ENCODE data around the gene TRMT2A.
"Not testable (repeated sequence)": the region's sequence is repeated elsewhere in the genome, so short reads cannot be mapped to it uniquely, and the experiment has no call there.

Gene TRMT2A

GRCh38 chr22:20116951-20117632 lies at the start of gene TRMT2A:
Gene TRMT2A (minus strand): TSS chr22:20117226. CDS start chr22:20116906, 320 bp downstream.
- Histone ChIP-seq H3K9ac (ENCODE audit: low read depth, low read length) (peak within 1 kb of the TSS; percentile 100), H3K9me3 (ENCODE audit: insufficient read depth, low read depth, low read length) (no peaks in the 10 kb centered on the region), H3K4me1 (ENCODE audit: insufficient read depth, low read length) (peaks cover 8% of the 10 kb centered on the region; the same call in 1 of the 2 replicates), H3K27me3 (ENCODE audit: insufficient read depth, low read length) (no peaks in the 10 kb centered on the region), H3K36me3 (ENCODE audit: insufficient read depth, low read depth, low read length) (peaks cover 75% of the 10 kb centered on the region), H3K4me3 (ENCODE audit: low read length) (peak within 1 kb of the TSS; percentile 100), H3K27ac (ENCODE audit: low read length) (peak within 1 kb of the TSS; percentile 97)

DNA sequence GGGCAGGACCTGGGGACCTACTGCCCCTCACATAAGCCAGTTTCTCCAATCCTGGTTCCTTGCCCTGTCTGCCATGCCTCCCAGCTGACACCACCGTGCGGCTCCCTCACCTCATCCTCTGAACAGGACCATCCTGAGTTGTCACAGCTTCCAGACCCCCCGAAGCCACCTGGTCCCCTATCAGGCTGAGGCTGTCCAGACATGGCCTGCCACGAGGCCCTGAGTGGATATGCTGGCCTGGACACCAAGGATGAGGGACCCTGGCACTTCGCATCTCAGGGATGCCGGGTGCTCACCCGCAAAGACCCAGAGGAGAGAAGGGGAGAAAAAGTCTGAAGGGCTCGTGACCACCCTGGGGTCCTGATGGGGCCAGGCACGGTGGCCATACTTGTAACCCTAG lies 49.7 kb upstream of the TRMT2A start:
- H3K4me1 ChIP-seq (ENCODE audit: insufficient read depth, low read length), result no peaks in the 10 kb centered on the region
- H3K27ac ChIP-seq (ENCODE audit: low read length), result no peak overlapping the region
- H3K9ac ChIP-seq (ENCODE audit: low read depth, low read length), result no peak overlapping the region
- no peaks in the 10 kb centered on the region for H3K27me3 ChIP-seq (ENCODE audit: insufficient read depth, low read length)
- no peaks in the 10 kb centered on the region for H3K36me3 ChIP-seq (ENCODE audit: insufficient read depth, low read depth, low read length)
- no peak overlapping the region for H3K4me3 ChIP-seq (ENCODE audit: low read length)
- H3K9me3 ChIP-seq (ENCODE audit: insufficient read depth, low read depth, low read length), result no peaks in the 10 kb centered on the region

DNA sequence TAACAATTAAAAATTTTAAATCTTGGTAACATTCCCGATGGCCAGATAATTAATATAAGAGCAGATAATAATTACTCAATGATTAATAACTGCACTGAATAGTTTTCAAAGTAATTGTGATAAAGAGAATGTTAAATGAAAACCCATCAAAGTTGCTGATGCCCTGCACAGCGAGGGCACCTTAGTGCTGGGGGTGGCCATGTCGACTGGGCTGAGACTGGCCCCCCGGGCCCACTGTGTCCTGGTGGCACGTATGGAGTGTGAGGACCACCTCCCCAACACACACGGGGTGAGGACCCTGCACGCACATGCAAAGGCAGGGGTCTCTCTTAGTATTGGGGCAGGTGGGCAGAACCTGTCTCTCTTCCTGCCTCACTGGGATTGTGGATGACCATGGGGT lies 48.9 kb upstream of the TRMT2A start:
- Histone ChIP-seq H3K27me3 (ENCODE audit: insufficient read depth, low read length) (no peaks in the 10 kb centered on the region), H3K36me3 (ENCODE audit: insufficient read depth, low read depth, low read length) (no peaks in the 10 kb centered on the region), H3K9me3 (ENCODE audit: insufficient read depth, low read depth, low read length) (no peaks in the 10 kb centered on the region), H3K27ac (ENCODE audit: low read length) (no peak overlapping the region), H3K4me1 (ENCODE audit: insufficient read depth, low read length) (no peaks in the 10 kb centered on the region), H3K4me3 (ENCODE audit: low read length) (no peak overlapping the region), H3K9ac (ENCODE audit: low read depth, low read length) (no peak overlapping the region)

GRCh38 chr22:20165421-20165820 lies 48.4 kb upstream of the TRMT2A start:
- Histone ChIP-seq H3K9ac (ENCODE audit: low read depth, low read length) (no peak overlapping the region), H3K27me3 (ENCODE audit: insufficient read depth, low read length) (no peaks in the 10 kb centered on the region), H3K9me3 (ENCODE audit: insufficient read depth, low read depth, low read length) (no peaks in the 10 kb centered on the region), H3K27ac (ENCODE audit: low read length) (no peak overlapping the region), H3K36me3 (ENCODE audit: insufficient read depth, low read depth, low read length) (no peaks in the 10 kb centered on the region), H3K4me1 (ENCODE audit: insufficient read depth, low read length) (no peaks in the 10 kb centered on the region), H3K4me3 (ENCODE audit: low read length) (no peak overlapping the region)

DNA sequence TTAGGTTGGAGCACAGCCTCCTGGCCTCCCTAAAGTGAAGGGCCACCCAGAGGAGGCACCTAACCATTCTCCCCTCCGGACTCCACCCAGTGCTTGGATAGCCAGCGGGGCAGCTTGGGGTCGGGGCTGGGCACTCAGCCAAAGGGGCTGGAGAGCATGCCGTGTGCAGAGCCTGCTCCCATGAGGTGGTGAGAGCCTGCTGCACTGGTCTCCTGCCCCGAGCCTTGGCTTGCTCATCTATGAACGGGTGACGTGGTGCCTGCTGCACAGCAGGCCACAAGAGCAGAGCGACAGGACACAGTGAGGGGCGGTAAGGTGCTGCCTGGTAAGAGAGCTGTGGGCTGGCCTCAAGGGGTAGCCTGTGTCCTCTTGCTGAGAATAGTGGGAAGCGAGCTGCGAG lies 47.8 kb upstream of the TRMT2A start:
- no peaks in the 10 kb centered on the region for H3K4me1 ChIP-seq (ENCODE audit: insufficient read depth, low read length)
- no peak overlapping the region for H3K27ac ChIP-seq (ENCODE audit: low read length)
- H3K27me3 ChIP-seq (ENCODE audit: insufficient read depth, low read length), result no peaks in the 10 kb centered on the region
- no peaks in the 10 kb centered on the region for H3K36me3 ChIP-seq (ENCODE audit: insufficient read depth, low read depth, low read length)
- H3K9ac ChIP-seq (ENCODE audit: low read depth, low read length), result no peak overlapping the region
- no peak overlapping the region for H3K4me3 ChIP-seq (ENCODE audit: low read length)
- H3K9me3 ChIP-seq (ENCODE audit: insufficient read depth, low read depth, low read length), result no peaks in the 10 kb centered on the region

DNA sequence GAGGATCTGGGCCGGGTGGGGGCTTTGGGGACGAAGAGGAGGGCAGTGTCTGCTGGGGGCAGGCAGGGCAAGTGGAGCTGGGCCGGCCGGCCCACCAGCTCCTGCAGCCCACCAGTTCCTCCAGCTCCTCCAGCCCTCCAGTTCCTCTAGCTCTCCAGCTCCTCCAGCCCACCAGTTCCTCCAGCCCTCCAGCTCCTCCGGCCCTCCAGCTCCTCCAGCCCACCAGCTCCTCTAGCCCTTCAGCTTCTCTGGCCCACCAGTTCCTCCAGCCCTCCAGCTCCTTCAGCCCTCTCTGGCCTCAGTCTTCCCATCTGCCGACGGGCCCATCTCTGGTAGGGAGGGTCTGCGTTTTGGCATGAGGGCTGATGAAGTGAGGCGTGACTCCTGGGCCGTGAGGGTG lies 43.0 kb upstream of the TRMT2A start:
- Histone ChIP-seq H3K9me3 (ENCODE audit: insufficient read depth, low read depth, low read length) (no peaks in the 10 kb centered on the region), H3K27ac (ENCODE audit: low read length) (no peak overlapping the region), H3K4me1 (ENCODE audit: insufficient read depth, low read length) (peaks cover 3% of the 10 kb centered on the region; the same call in 1 of the 2 replicates), H3K36me3 (ENCODE audit: insufficient read depth, low read depth, low read length) (no peaks in the 10 kb centered on the region), H3K9ac (ENCODE audit: low read depth, low read length) (no peak overlapping the region), H3K4me3 (ENCODE audit: low read length) (no peak overlapping the region), H3K27me3 (ENCODE audit: insufficient read depth, low read length) (no peaks in the 10 kb centered on the region)

DNA sequence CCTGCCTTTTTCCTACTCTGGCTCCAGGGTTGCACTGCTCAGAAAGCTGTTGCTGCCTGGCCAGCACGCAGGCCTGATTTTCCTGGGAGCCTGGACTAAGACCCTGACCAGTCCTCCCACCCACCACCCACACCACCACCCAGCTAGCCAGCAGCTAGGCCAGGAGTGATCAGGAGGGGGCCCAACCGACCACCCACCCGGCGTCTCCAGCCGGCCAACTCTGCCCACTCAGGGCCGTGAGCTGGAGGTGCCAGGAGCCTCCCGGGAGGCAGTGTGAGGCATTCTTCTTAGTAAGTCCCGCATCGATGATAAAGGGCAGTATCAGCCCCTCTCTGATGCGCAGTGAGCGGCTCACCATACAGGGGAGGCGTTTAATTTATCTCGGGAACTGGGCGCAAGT lies 42.5 kb upstream of the TRMT2A start:
- not testable (repeated sequence) for H3K4me3 ChIP-seq (ENCODE audit: low read length); H3K27ac ChIP-seq (ENCODE audit: low read length); H3K36me3 ChIP-seq (ENCODE audit: insufficient read depth, low read depth, low read length); H3K27me3 ChIP-seq (ENCODE audit: insufficient read depth, low read length); H3K9ac ChIP-seq (ENCODE audit: low read depth, low read length); H3K9me3 ChIP-seq (ENCODE audit: insufficient read depth, low read depth, low read length); H3K4me1 ChIP-seq (ENCODE audit: insufficient read depth, low read length)

- H3K9me3 ChIP-seq (ENCODE audit: insufficient read depth, low read depth, low read length), result no peaks in the 10 kb centered on the region
- H3K27me3 ChIP-seq (ENCODE audit: insufficient read depth, low read length), result no peaks in the 10 kb centered on the region
- H3K36me3 ChIP-seq (ENCODE audit: insufficient read depth, low read depth, low read length), result no peaks in the 10 kb centered on the region
- peaks cover 3% of the 10 kb centered on the region; the same call in 1 of the 2 replicates for H3K4me1 ChIP-seq (ENCODE audit: insufficient read depth, low read length)
- no peak overlapping the region for H3K4me3 ChIP-seq (ENCODE audit: low read length)
- H3K9ac ChIP-seq (ENCODE audit: low read depth, low read length), result peak overlapping the region; percentile 45; the same call in 1 of the 2 replicates
- no peak overlapping the region for H3K27ac ChIP-seq (ENCODE audit: low read length)
Measured at GRCh38 chr22:20159076-20159475, 42.0 kb upstream of the TRMT2A start.

DNA sequence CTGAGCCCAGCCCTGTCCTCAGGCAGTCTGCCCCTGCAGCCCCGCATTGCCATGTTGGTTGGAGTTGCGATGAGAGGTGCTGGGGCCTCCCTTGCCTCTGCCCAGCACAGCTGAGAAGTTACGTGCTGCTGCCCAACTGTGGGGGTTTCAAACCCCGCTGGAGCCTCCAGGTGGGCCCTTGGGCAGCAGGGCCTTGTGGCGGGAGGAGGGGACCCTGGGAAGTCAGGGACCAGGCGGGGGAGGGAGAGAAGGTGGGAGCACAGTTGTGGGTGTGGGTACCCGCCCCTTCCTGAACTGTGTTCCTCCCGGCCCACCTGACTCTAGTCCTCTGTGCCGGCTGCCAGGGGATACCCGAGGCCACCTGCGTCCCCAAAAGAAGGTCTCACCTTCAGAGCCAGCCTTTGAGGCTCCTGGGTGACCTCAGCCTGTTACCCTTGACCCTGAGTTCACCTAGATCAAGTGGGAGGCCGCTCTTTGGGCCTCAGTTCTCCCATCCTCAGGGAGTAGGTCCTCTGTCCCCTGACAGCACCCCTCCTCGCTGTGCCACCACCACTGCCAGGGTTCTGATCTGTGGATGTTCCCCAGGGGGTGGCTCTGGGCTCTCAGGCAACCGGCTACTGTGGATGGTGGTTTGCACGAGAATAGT lies 41.5 kb upstream of the TRMT2A start:
- no peak overlapping the region for H3K27ac ChIP-seq (ENCODE audit: low read length)
- H3K27me3 ChIP-seq (ENCODE audit: insufficient read depth, low read length), result no peaks in the 10 kb centered on the region
- H3K36me3 ChIP-seq (ENCODE audit: insufficient read depth, low read depth, low read length), result no peaks in the 10 kb centered on the region
- no peak overlapping the region for H3K4me3 ChIP-seq (ENCODE audit: low read length)
- peaks cover 3% of the 10 kb centered on the region; the same call in 1 of the 2 replicates for H3K4me1 ChIP-seq (ENCODE audit: insufficient read depth, low read length)
- H3K9ac ChIP-seq (ENCODE audit: low read depth, low read length), result peak overlapping the region; percentile 45; the same call in 1 of the 2 replicates
- H3K9me3 ChIP-seq (ENCODE audit: insufficient read depth, low read depth, low read length), result no peaks in the 10 kb centered on the region

- no peaks in the 10 kb centered on the region for H3K9me3 ChIP-seq (ENCODE audit: insufficient read depth, low read depth, low read length)
- H3K27ac ChIP-seq (ENCODE audit: low read length), result no peak overlapping the region
- H3K36me3 ChIP-seq (ENCODE audit: insufficient read depth, low read depth, low read length), result no peaks in the 10 kb centered on the region
- H3K9ac ChIP-seq (ENCODE audit: low read depth, low read length), result no peak overlapping the region
- no peaks in the 10 kb centered on the region for H3K27me3 ChIP-seq (ENCODE audit: insufficient read depth, low read length)
- H3K4me1 ChIP-seq (ENCODE audit: insufficient read depth, low read length), result peaks cover 3% of the 10 kb centered on the region; the same call in 1 of the 2 replicates
- H3K4me3 ChIP-seq (ENCODE audit: low read length), result no peak overlapping the region
Measured at GRCh38 chr22:20157430-20158183, 40.6 kb upstream of the TRMT2A start.

- Histone ChIP-seq H3K27ac (ENCODE audit: low read length) (no peak overlapping the region), H3K36me3 (ENCODE audit: insufficient read depth, low read depth, low read length) (no peaks in the 10 kb centered on the region), H3K4me1 (ENCODE audit: insufficient read depth, low read length) (peaks cover 3% of the 10 kb centered on the region; the same call in 1 of the 2 replicates), H3K9me3 (ENCODE audit: insufficient read depth, low read depth, low read length) (no peaks in the 10 kb centered on the region), H3K27me3 (ENCODE audit: insufficient read depth, low read length) (no peaks in the 10 kb centered on the region), H3K9ac (ENCODE audit: low read depth, low read length) (no peak overlapping the region), H3K4me3 (ENCODE audit: low read length) (no peak overlapping the region)
Measured at GRCh38 chr22:20156611-20157429, 39.8 kb upstream of the TRMT2A start.
